Activated B cell treated with CpG ODN at 0.5 μM for 24 hours (primary cell): ENCODE measurements around the gene STAB2. TPM values are rescaled to one million over a fixed set of nuclear protein-coding genes. Genes with fewer than 3 reads are reported as not detected.
"Not testable (repeated sequence)": the region's sequence is repeated elsewhere in the genome, so short reads cannot be mapped to it uniquely, and the experiment has no call there.

Experiments
- ATAC-seq: fragments of 200-7000 bp; cut with Tn5 transposase; one replicate; pipeline ENCODE4 v1.10.0; 2021; ENCODE audit warnings: low read depth, mild to moderate bottlenecking, moderate library complexity
- CTCF ChIA-PET: fragments of 350-600 bp; sonication (Branson Sonifier 250); formaldehyde crosslinking; loops from one replicate; lab custom pipeline; 2021; ENCODE audit warnings: antibody characterized with exemption; lab: Charles Lee
- POLR2A ChIA-PET: fragments of 350-600 bp; sonication (Branson Sonifier 250); formaldehyde crosslinking; loops from one replicate; lab custom pipeline; 2021; ENCODE audit warnings: antibody characterized with exemption; lab: Charles Lee
- DNase-seq: peaks from one replicate; pipeline ENCODE4 v3.0.0; 2022
- H3K27ac Mint-ChIP-seq: one replicate; pipeline ENCODE4 v1.8.0; 2020; ENCODE audit warnings: mixed read lengths
- H3K27me3 Mint-ChIP-seq: one replicate; pipeline ENCODE4 v1.8.0; 2021; ENCODE audit warnings: mixed read lengths
- H3K36me3 Mint-ChIP-seq: one replicate; pipeline ENCODE4 v1.8.0; 2021; ENCODE audit warnings: low read depth, mixed read lengths
- H3K4me1 Mint-ChIP-seq: one replicate; pipeline ENCODE4 v1.8.0; 2021; ENCODE audit warnings: mixed read lengths
- H3K4me3 Mint-ChIP-seq: one replicate; pipeline ENCODE4 v1.8.0; 2020; ENCODE audit warnings: mild to moderate bottlenecking, mixed read lengths
- H3K9me3 Mint-ChIP-seq: one replicate; pipeline ENCODE4 v1.8.0; 2020; ENCODE audit warnings: mixed read lengths
- intact Hi-C: fragments of 100-400 bp; cut with micrococcal nuclease; formaldehyde crosslinking; loops from one replicate; pipeline ENCODE4 v1.15.1; 2024
- total RNA-seq: library from RNA; stranded (reverse); gene quantifications from 2 replicates; pipeline ENCODE4 v1.2.3, GENCODE V29; 2022
- TF ChIP-seq, protein P1 (sequence below): fragments of 200-600 bp; IDR thresholded peaks from one replicate; pipeline ENCODE4 v1.8.0; 2022; ENCODE audit warnings: antibody characterized with exemption, mild to moderate bottlenecking

STAB2 gene
- total RNA-seq, 1 donor from 2014 or later: not detected

DNA sequence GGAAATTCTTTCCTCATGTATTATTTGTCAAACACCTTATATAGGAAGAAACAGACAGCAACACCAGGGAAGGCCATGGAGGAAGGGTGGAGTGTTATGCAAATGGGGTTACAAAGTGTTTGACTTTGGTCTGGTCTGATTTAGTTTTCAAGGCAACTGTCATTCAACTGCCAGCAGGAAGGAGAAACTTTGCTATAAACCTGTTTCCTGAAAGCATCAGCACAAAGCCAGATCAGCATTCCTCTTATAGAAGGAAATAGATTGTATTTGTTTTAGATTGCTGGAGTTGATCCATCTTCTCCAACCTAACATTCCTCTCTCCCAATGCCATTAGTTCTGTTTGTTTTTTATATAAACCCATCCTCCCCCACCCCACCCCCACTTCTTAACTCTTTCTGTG is 65.7 kb downstream of the STAB2 start:
- no peak overlapping the region for H3K4me3 Mint-ChIP-seq
- no peaks in the 10 kb centered on the region for H3K9me3 Mint-ChIP-seq
- intact Hi-C loops: no loop called here
- H3K27ac Mint-ChIP-seq: no peak overlapping the region
- no peaks in the 10 kb centered on the region for H3K4me1 Mint-ChIP-seq
- CTCF ChIA-PET: no interaction called here
- DNase-seq (no peak), ATAC-seq (no peak)
- POLR2A ChIA-PET: no interaction called here
- TF ChIP-seq, protein P1, sequence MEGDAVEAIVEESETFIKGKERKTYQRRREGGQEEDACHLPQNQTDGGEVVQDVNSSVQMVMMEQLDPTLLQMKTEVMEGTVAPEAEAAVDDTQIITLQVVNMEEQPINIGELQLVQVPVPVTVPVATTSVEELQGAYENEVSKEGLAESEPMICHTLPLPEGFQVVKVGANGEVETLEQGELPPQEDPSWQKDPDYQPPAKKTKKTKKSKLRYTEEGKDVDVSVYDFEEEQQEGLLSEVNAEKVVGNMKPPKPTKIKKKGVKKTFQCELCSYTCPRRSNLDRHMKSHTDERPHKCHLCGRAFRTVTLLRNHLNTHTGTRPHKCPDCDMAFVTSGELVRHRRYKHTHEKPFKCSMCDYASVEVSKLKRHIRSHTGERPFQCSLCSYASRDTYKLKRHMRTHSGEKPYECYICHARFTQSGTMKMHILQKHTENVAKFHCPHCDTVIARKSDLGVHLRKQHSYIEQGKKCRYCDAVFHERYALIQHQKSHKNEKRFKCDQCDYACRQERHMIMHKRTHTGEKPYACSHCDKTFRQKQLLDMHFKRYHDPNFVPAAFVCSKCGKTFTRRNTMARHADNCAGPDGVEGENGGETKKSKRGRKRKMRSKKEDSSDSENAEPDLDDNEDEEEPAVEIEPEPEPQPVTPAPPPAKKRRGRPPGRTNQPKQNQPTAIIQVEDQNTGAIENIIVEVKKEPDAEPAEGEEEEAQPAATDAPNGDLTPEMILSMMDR: no peak
- H3K36me3 Mint-ChIP-seq: no peaks in the 10 kb centered on the region
- peaks cover 7% of the 10 kb centered on the region for H3K27me3 Mint-ChIP-seq

DNA sequence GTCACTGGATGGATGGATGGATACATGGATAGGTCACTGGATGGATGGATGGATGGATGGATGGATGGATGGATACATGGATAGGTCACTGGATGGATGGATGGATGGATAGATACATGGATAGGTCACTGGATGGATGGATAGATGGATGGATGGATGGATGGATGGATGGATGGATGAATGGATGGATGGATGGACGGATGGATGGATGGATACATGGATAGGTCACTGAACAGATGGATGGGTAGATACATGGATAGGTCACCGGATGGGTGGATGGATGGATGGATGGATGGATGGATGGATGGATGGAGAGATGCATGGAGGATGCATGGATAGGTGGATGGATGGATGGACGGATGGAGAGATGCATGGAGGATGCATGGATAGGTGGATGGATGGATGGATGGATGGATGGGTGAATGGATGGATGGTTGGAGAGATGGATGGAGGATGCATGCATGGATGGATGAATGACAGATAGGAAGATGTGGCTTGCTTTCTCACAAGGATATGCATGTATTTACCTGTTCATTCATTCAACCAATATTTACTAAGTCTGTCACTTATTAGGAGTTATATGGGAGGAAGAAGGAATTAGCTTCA is 66.6 kb downstream of the STAB2 start:
- H3K36me3 Mint-ChIP-seq, CTCF ChIA-PET, H3K9me3 Mint-ChIP-seq, H3K4me3 Mint-ChIP-seq, DNase-seq, ATAC-seq, H3K4me1 Mint-ChIP-seq, intact Hi-C loops, H3K27me3 Mint-ChIP-seq, H3K27ac Mint-ChIP-seq, POLR2A ChIA-PET: not testable (repeated sequence)

DNA sequence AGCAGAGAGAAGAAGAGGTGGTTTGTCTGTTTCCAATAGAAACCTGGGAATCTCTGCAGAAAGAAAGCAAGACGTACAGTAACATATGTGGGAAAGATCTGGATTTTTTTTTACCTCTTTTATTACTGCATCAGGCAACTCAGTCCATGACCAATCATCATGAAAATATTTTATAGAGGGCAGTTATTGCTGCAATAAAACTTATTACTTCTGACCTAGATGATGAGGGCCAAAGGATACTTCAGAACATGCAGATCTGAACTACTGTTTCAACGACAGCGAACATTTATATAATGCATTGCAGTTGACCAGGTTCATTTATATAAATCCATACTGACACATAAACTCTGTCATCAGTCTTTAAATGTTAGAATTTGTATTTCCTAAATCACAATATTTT is 67.7 kb downstream of the STAB2 start:
- no peak overlapping the region for H3K27ac Mint-ChIP-seq
- POLR2A ChIA-PET: no interaction called here
- no peak for DNase-seq

GRCh38 chr12:103656291-103656690 is 69.2 kb downstream of the STAB2 start:
- Mint-ChIP-seq H3K4me1 (no peaks in the 10 kb centered on the region), H3K9me3 (no peaks in the 10 kb centered on the region), H3K4me3 (no peak overlapping the region), H3K36me3 (no peaks in the 10 kb centered on the region), H3K27ac (no peak overlapping the region), H3K27me3 (peaks cover 2% of the 10 kb centered on the region)
- ChIA-PET CTCF (no interaction called here), POLR2A (no interaction called here)
- no peak for DNase-seq
- intact Hi-C loops: no loop called here
- ATAC-seq: no peak
- TF ChIP-seq, protein P1: no peak

More for the DNA sequence above, 67.7 kb downstream of the STAB2 start:
- H3K9me3 Mint-ChIP-seq: no peaks in the 10 kb centered on the region
- no peaks in the 10 kb centered on the region for H3K36me3 Mint-ChIP-seq
- TF ChIP-seq, protein P1: no peak
- no peak overlapping the region for H3K4me3 Mint-ChIP-seq
- peaks cover 2% of the 10 kb centered on the region for H3K27me3 Mint-ChIP-seq
- intact Hi-C loops: no loop called here
- no peak for ATAC-seq
- CTCF ChIA-PET: no interaction called here
- H3K4me1 Mint-ChIP-seq: no peaks in the 10 kb centered on the region

DNA sequence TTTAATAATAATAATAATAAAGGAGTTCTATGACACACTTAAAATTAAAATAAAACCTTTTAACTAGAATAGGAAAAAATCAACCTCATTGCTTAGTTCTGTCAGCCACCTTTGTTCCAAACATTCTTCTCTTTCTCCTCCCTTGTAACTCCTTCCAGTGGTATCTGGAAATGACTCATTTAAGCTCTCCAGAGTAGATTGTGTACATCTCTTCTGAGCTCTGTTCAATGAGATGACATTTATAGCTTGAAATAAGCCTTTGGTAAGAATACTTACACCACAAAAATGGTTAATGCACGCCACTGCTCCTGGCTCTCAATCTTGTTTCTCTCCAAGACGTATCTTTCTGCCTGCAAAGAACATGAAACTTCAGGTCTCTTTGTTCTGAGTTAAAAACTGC is 70.3 kb downstream of the STAB2 start:
- Mint-ChIP-seq H3K4me1 (no peaks in the 10 kb centered on the region), H3K4me3 (no peak overlapping the region), H3K27ac (no peak overlapping the region), H3K9me3 (no peaks in the 10 kb centered on the region), H3K36me3 (no peaks in the 10 kb centered on the region), H3K27me3 (peaks cover 5% of the 10 kb centered on the region)
- TF ChIP-seq, protein P1: no peak
- ChIA-PET CTCF (no interaction called here), POLR2A (no interaction called here)
- no peak for DNase-seq
- no peak for ATAC-seq
- intact Hi-C loops: no loop called here

DNA sequence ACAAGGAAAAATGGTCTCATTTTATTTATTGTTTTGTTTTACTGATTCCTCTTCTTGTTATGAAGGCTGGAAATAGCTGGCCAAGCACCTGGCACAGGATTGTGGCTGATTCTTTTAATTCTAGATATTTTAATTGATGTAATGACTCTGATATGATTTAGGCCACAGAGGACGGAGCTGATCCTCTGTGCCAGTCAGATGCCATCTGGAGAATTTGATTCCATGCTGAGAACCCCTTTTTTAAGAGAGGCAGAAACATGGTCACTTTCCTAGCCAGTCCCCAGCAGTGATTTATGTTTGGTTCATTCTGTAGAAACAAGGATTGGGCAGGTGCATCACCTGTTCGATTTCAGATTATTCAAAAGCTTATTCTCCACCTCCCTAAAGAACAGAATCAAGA is 77.6 kb downstream of the STAB2 start:
- TF ChIP-seq, protein P1: no peak
- Mint-ChIP-seq H3K27ac (no peak overlapping the region), H3K4me3 (no peak overlapping the region), H3K27me3 (peaks cover 15% of the 10 kb centered on the region), H3K9me3 (no peaks in the 10 kb centered on the region), H3K4me1 (no peaks in the 10 kb centered on the region), H3K36me3 (no peaks in the 10 kb centered on the region)
- intact Hi-C loops: no loop called here
- ChIA-PET POLR2A (no interaction called here), CTCF (no interaction called here)
- DNase-seq (no peak), ATAC-seq (no peak)
